ENCODE data around the gene DIP2B. TPM values are rescaled to one million over a fixed set of nuclear protein-coding genes. Genes with fewer than 3 reads are reported as not detected.

Gene DIP2B
- total and polyA plus RNA-seq, 2 donors (not counting 1 experiment from before 2014, with no cell fraction given) = 12.6 to 21.0 TPM

GRCh38 chr12:50780013-50780412 lies 275.2 kb downstream of the DIP2B start:
- Histone ChIP-seq H3K4me3 (replicated peaks in 1 of 4; ENCODE audit: control extremely low read depth in 1 of 4, insufficient read depth in 1 of 4, low read depth in 3 of 4, low read length in 4 of 4) (no peak overlapping the region), H3K4me1 (ENCODE audit: control insufficient read depth, extremely low read depth, insufficient read depth, low read length) (no peaks in the 10 kb centered on the region), H2AFZ (ENCODE audit: low read length) (no peak overlapping the region), H3K27ac (ENCODE audit: insufficient read depth, low read length) (no peak overlapping the region), H4K20me1 (ENCODE audit: control insufficient read depth, extremely low read depth, insufficient read depth, low read length) (no peaks in the 10 kb centered on the region), H3K9me3 (ENCODE audit: control insufficient read depth, insufficient read depth, low read depth, low read length) (no peaks in the 10 kb centered on the region), H3K4me2 (ENCODE audit: extremely low read depth, insufficient read depth, low read length) (no peak overlapping the region), H3K9ac (ENCODE audit: insufficient read depth, low read length) (no peak overlapping the region), H3K27me3 (ENCODE audit: control insufficient read depth, insufficient read depth, low read length) (no peaks in the 10 kb centered on the region), H3K36me3 (ENCODE audit: control insufficient read depth, insufficient read depth, low read length) (no peaks in the 10 kb centered on the region), H3K79me2 (ENCODE audit: control insufficient read depth, insufficient read depth, low read length) (peaks cover 24% of the 10 kb centered on the region)
- TF ChIP-seq EZH2 (IDR thresholded peaks at IDR 0.05; ENCODE audit: low read length, missing control alignments) = no peak
- TF ChIP-seq, protein P1, sequence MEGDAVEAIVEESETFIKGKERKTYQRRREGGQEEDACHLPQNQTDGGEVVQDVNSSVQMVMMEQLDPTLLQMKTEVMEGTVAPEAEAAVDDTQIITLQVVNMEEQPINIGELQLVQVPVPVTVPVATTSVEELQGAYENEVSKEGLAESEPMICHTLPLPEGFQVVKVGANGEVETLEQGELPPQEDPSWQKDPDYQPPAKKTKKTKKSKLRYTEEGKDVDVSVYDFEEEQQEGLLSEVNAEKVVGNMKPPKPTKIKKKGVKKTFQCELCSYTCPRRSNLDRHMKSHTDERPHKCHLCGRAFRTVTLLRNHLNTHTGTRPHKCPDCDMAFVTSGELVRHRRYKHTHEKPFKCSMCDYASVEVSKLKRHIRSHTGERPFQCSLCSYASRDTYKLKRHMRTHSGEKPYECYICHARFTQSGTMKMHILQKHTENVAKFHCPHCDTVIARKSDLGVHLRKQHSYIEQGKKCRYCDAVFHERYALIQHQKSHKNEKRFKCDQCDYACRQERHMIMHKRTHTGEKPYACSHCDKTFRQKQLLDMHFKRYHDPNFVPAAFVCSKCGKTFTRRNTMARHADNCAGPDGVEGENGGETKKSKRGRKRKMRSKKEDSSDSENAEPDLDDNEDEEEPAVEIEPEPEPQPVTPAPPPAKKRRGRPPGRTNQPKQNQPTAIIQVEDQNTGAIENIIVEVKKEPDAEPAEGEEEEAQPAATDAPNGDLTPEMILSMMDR (conservative IDR thresholded peaks at IDR 0.05 in 1 of 2, IDR thresholded peaks at IDR 0.05 in 1 of 2; ENCODE audit: low read depth in 1 of 2, low read length in 2 of 2) = no peak
- no peak for DNase-seq (ENCODE audit: low read depth in 2 of 2)

DNA sequence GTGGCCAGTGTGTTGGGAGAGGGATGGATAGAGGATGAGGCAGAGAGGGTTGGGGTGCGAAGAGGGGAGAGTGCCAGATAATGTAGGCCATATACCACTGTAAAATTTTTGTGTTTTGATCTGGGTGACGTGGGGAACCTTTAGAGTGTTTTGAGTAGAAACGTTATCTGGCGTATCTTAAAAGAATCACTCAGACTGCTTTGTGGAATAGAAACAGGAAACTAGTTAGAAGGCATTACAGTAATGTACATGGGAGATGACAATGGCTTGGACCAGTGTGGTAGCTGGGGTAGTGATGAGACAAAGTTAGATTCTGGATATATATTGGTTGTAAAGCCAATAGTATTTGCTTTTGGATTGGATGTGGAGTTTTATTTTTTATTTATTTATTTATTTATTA lies 279.7 kb downstream of the DIP2B start:
- no peaks in the 10 kb centered on the region for H3K27me3 ChIP-seq (ENCODE audit: control insufficient read depth, insufficient read depth, low read length)
- H3K9ac ChIP-seq (ENCODE audit: insufficient read depth, low read length) = no peak overlapping the region
- H4K20me1 ChIP-seq (ENCODE audit: control insufficient read depth, extremely low read depth, insufficient read depth, low read length) = no peaks in the 10 kb centered on the region
- TF ChIP-seq, protein P1 (conservative IDR thresholded peaks at IDR 0.05 in 1 of 2, IDR thresholded peaks at IDR 0.05 in 1 of 2; ENCODE audit: low read depth in 1 of 2, low read length in 2 of 2) = no peak
- TF ChIP-seq EZH2 (IDR thresholded peaks at IDR 0.05; ENCODE audit: low read length, missing control alignments) = no peak
- H3K4me1 ChIP-seq (ENCODE audit: control insufficient read depth, extremely low read depth, insufficient read depth, low read length) = peaks cover 14% of the 10 kb centered on the region
- no peak overlapping the region for H3K4me3 ChIP-seq (replicated peaks in 1 of 4; ENCODE audit: control extremely low read depth in 1 of 4, insufficient read depth in 1 of 4, low read depth in 3 of 4, low read length in 4 of 4)
- no peak overlapping the region for H2AFZ ChIP-seq (ENCODE audit: low read length)
- H3K4me2 ChIP-seq (ENCODE audit: extremely low read depth, insufficient read depth, low read length) = no peak overlapping the region
- no peaks in the 10 kb centered on the region for H3K79me2 ChIP-seq (ENCODE audit: control insufficient read depth, insufficient read depth, low read length)
- H3K36me3 ChIP-seq (ENCODE audit: control insufficient read depth, insufficient read depth, low read length) = no peaks in the 10 kb centered on the region
- DNase-seq (ENCODE audit: low read depth in 2 of 2) = no peak
- no peak overlapping the region for H3K27ac ChIP-seq (ENCODE audit: insufficient read depth, low read length)
- H3K9me3 ChIP-seq (ENCODE audit: control insufficient read depth, insufficient read depth, low read depth, low read length) = no peaks in the 10 kb centered on the region

DNA sequence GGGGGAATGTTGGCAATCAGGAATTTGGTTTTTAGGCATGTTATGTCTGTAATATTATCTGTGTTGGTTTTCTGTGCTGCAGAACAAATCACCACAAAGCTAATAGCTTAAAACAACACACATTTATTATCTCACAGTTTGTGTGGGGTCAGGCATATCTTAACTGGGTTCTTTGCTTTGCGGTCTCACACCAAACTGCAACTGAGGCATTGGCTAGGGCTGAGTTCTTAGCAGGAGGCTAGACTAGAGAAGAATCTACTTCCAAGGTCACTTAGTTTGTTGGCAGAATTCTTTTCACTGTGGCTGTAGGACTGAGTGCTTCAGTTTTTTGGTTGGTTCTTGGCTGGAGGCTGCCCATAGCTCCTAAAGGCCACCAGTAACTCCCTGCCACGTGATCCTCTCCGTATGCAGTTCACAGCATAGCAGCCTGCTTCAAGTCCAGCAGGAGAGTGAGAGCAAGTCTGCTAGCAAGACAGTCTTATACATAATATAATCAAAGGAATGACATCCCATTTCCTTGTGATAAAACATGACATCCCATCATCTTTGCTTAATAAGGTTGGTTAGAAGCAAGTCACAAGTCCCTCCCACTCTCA lies 280.7 kb downstream of the DIP2B start:
- Histone ChIP-seq H4K20me1 (ENCODE audit: control insufficient read depth, extremely low read depth, insufficient read depth, low read length) (no peaks in the 10 kb centered on the region), H2AFZ (ENCODE audit: low read length) (no peak overlapping the region), H3K36me3 (ENCODE audit: control insufficient read depth, insufficient read depth, low read length) (no peaks in the 10 kb centered on the region), H3K9me3 (ENCODE audit: control insufficient read depth, insufficient read depth, low read depth, low read length) (no peaks in the 10 kb centered on the region), H3K79me2 (ENCODE audit: control insufficient read depth, insufficient read depth, low read length) (no peaks in the 10 kb centered on the region), H3K9ac (ENCODE audit: insufficient read depth, low read length) (no peak overlapping the region), H3K27ac (ENCODE audit: insufficient read depth, low read length) (peak overlapping the region; percentile 68), H3K4me1 (ENCODE audit: control insufficient read depth, extremely low read depth, insufficient read depth, low read length) (peaks cover 17% of the 10 kb centered on the region), H3K4me3 (replicated peaks in 1 of 4; ENCODE audit: control extremely low read depth in 1 of 4, insufficient read depth in 1 of 4, low read depth in 3 of 4, low read length in 4 of 4) (no peak overlapping the region), H3K27me3 (ENCODE audit: control insufficient read depth, insufficient read depth, low read length) (no peaks in the 10 kb centered on the region), H3K4me2 (ENCODE audit: extremely low read depth, insufficient read depth, low read length) (no peak overlapping the region)
- DNase-seq (ENCODE audit: low read depth in 2 of 2) = peak; percentile 21 to 80
- TF ChIP-seq, protein P1 (conservative IDR thresholded peaks at IDR 0.05 in 1 of 2, IDR thresholded peaks at IDR 0.05 in 1 of 2; ENCODE audit: low read depth in 1 of 2, low read length in 2 of 2) = no peak
- TF ChIP-seq EZH2 (IDR thresholded peaks at IDR 0.05; ENCODE audit: low read length, missing control alignments) = no peak
